G401.6 (cell line): ENCODE measurements around the gene SCAMP1.
"Not testable (repeated sequence)": the region's sequence is repeated elsewhere in the genome, so short reads cannot be mapped to it uniquely, and the experiment has no call there.

Experiments used
- FAIRE-seq: peaks from 2 replicates; lab custom pipeline; 2012; peaks lifted over from hg19 to GRCh38; lab: Jason Lieb, UNC

SCAMP1 gene, protein sequence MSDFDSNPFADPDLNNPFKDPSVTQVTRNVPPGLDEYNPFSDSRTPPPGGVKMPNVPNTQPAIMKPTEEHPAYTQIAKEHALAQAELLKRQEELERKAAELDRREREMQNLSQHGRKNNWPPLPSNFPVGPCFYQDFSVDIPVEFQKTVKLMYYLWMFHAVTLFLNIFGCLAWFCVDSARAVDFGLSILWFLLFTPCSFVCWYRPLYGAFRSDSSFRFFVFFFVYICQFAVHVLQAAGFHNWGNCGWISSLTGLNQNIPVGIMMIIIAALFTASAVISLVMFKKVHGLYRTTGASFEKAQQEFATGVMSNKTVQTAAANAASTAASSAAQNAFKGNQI

GRCh38 chr5:78359831-78360673, at the start of gene SCAMP1:
Gene SCAMP1, plus strand, starts transcription at chr5:78360617. Its CDS starts 55 bp downstream, at chr5:78360672.
- FAIRE-seq = peak; percentile 40

DNA sequence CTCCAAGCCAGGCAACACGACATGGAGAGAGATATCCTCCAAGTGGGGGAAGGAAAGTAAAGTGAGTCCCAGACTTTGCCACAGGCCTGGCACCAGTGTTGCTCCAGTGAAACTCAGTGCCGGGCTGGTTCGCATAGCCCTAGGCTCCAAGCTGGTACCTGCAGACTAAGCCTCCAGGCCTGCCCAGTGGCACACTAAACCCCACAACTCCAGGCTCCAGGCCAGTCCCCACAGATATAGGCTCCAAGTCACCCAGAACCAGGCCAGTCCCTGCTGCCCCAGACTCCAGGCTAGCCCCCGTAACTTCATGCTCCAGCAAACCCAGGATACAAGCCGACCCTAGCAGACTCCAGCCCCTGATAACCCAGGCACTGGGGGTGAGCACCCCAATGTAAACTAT, 42.9 kb upstream of the SCAMP1 start:
- FAIRE-seq = no peak

DNA sequence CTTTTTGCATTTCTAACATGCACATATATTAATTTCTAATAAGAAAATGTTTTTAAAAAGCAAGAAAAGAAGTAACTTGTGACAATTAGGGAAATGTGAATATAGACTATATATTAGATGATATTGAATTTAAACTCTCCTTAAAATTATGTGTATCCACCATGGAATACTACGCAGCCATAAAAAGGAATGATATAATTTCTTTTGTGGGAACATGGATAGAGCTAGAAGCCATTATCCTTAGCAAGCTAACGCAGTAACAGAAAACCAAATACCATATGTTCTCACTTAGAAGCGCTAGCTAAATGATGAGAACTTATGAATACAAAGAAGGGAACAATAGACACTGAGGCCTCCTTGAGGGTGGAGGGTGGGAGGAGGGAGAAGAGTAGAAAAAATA, 42.1 kb upstream of the SCAMP1 start:
- FAIRE-seq = no peak

- peak; percentile 96 for FAIRE-seq
Observed at GRCh38 chr5:78320401-78320800, 40.0 kb upstream of the SCAMP1 start.

DNA sequence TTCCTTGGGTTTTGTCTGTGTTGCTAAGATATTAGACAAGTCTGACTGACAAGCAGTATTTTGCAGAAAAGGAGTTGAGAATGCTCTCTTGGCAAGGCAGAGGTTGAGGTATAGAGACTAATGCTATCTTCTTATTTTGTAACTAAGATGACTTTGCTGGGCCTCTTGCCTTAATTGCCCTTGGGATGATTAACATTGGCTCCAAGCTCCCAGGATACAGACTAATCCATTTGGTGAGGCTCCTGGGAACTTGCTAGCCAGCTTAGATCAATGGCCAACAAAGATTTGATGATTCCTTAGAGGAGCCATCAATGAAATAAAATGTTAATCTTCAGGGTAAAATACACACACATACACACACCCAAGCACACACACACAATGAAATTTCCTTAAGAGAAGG, 37.2 kb upstream of the SCAMP1 start:
- FAIRE-seq = no peak

DNA sequence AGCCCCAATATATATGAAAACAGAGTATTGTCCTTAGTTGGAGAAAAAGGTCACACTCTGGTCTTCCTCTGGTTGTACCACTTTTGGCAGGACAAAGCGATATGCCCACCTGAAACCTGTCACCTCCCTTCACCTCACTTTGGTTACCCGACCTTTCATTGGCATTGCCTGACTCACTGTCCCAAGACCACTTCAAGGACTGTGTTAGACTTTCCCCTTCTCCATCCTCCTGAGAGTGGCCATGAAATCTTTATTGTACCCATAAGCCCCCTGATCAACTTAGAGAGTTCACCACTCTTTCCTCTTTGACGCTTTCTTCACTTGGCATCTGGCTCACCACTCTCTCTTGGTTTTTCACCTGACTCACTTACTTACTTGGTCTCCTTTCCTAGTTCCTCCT, 33.5 kb upstream of the SCAMP1 start:
- no peak for FAIRE-seq

- no peak for FAIRE-seq
Observed at GRCh38 chr5:78327761-78328510, 32.5 kb upstream of the SCAMP1 start.

GRCh38 chr5:78328585-78329173, 31.7 kb upstream of the SCAMP1 start:
- FAIRE-seq = no peak

DNA sequence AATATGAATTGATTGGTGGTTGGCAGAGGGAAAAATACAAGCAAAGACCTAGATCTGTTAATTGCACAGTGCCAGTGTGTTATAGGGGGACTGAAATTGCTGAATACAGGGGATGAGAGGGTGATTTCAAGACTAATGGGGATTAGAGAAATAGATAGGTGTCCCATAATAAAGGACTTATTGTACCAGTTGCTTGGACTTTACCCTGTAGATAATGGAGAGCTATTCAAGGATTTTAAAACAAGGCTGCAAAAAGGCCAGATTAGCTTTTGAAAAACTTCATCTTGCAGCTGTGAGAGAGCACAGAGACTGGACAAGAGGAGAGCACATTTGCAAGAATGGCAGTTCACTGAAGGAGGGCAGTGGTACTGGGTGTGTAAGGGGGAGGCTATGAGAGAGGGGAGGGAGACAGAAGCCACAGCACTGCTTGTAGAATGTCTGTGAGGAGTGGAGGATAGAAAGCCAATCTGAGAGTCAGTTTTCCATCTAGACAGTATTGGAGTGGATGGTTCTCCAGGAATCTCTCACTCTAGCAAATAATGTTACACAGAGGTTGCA, 28.8 kb upstream of the SCAMP1 start:
- FAIRE-seq = no peak

GRCh38 chr5:78334811-78335210, 25.6 kb upstream of the SCAMP1 start:
- FAIRE-seq = no peak

- no peak for FAIRE-seq
Observed at GRCh38 chr5:78335976-78336375, 24.4 kb upstream of the SCAMP1 start.

DNA sequence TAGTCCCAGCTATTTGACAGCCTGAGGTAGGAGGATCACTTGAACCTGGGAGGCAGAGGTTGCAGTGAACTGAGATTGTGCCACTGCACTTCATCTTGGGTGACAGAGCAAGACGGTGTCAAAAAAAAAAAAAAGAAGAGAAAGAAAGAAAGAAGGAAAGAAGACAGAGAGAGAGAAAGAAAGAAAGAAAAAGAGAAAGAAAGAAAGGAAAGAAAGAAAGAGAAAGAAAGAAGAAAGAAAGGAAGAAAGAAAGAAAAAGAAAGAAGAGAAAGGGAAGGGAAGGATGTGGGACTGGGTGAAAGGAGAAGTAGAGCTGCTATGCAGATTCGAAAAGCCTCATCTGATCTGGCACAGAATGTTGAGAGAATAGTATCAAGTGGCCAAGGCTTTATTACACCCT, 23.7 kb upstream of the SCAMP1 start:
- FAIRE-seq = no peak

GRCh38 chr5:78339617-78340436, 20.6 kb upstream of the SCAMP1 start:
- FAIRE-seq = no peak

GRCh38 chr5:78341440-78341839, 19.0 kb upstream of the SCAMP1 start:
- FAIRE-seq = no peak

DNA sequence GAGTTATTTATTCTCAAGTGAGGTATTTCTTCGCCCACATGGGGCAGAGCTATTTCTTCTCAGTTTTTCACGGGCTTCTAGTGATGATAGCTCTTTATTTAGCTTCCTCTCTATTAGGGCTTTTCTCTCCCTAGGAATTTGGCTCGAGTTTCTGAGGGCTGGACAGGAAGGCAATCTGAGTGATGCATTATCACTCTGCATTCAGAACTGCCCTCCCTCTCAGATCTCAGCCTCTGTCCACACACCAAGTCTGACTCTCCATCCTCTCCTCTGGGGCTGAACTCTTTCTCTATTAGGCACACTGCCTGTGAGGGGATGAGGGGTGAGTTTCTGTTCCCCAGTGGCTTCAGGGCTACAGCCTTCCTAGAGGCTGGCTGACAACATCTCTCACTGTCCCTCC, 14.9 kb upstream of the SCAMP1 start:
- FAIRE-seq = no peak

DNA sequence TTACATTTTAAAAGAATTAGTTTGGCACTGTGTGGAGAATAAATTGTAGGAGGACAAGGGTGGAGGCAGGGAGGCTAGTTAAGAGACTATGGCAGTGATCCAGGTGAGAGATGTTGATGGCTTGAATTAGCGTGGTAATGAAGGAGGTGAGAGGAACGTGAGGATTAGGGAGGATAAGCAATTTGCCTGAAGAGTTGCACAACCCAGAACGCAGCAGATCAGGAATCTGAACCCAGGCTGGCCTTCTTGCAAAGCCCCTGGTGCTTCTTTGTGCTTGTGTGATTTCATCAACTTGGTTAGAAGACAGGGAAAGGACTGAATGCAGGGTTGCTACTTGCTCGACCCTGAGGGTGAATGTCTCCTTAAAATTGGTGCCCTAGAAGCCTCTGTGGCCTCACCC, 6.9 kb upstream of the SCAMP1 start:
- FAIRE-seq = no peak

GRCh38 chr5:78354066-78354670, 6.2 kb upstream of the SCAMP1 start:
- no peak for FAIRE-seq

- no peak for FAIRE-seq
Observed at GRCh38 chr5:78355561-78355960, 4.9 kb upstream of the SCAMP1 start.

DNA sequence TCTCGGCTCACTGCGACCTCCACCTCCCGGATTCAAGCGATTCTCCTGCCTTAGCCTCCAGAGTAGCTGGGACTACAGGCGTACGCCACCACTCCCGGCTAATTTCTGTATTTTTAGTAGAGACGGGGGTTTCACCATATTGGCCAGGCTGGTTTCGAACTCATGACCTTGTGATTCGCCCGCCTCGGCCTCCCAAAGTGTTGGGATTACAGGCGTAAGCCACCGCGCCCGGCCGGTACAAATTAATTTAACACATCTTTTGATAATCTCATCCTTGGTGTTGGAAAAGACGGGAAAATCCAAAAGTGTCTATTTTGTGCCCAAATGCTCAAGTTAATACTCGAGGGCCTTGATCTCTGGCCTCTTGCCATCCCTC, 974 bp upstream of the SCAMP1 start:
- FAIRE-seq = not testable (repeated sequence)

DNA sequence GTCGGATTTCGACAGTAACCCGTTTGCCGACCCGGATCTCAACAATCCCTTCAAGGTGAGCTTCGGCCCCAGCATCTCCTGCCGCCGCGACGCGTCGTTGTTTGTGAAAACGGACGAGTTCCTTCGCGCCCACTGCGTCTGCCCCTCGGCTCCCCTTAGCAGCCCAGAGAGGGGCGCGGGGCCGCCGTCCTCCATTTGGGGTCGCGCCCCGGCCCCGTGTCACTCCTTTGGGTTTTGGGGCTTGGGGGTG, 182 bp downstream of the SCAMP1 start:
- no peak for FAIRE-seq

GRCh38 chr5:78360924-78361630, 660 bp downstream of the SCAMP1 start:
- no peak for FAIRE-seq
